ENCODE measurements around the gene HAGH. TPM values are rescaled to one million over a fixed set of nuclear protein-coding genes. Genes with fewer than 3 reads are reported as not detected.

The HAGH gene
- total RNA-seq, 1 experiment from 2014 or later: 28.2 TPM

DNA sequence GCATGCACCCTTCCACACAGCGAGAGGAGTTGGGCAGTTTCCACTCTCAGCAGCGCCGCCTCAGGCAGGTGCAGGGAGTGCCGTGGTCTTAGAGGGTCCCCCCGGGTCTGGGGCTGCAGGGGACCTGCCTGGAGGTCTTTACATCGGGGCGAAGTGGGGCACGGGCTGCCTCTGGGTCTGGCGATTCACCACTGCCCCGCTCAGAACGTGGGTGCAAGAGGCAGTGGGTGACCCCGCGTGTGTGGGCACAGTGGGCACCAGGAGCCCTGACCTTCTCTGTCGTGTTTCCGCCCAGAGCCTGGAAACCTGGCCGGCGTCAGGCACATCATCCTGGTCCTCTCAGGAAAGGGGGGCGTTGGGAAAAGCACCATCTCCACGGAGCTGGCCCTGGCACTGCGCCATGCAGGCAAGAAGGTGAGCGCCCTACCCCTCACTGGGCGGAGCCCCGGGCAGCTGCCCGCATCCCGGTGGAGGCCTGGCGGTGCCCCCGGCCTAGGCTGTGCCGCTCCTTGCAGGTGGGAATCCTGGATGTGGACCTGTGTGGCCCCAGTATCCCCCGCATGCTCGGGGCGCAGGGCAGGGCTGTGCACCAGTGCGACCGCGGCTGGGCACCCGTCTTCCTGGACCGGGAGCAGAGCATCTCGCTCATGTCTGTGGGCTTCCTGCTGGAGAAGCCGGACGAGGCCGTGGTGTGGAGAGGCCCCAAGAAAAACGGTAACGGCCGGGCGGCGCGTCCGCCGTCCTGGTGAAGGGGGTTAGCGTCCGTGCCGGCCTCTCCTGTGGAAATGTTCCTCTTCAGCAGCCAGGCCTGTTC lies 40.2 kb downstream of the HAGH start:
- DNase-seq (ENCODE audit: low read depth): peak; percentile 2

DNA sequence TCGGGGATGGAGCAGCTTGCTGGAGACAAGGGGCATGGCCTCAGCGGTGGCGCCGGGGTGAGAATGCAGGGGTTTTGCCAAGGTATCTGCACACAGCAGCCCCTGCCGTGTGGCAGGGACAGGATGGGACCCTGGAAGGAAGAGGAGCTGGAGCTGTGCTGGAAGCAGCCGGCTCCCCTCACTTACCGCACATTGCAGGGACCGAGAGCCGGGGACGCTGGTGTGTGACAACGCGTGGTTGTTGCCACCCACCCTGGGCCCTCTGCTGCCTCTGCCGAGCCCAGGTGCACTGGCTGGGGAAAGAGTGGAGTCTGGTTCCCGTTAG lies 40.8 kb downstream of the HAGH start:
- no peak for DNase-seq (ENCODE audit: low read depth)

DNA sequence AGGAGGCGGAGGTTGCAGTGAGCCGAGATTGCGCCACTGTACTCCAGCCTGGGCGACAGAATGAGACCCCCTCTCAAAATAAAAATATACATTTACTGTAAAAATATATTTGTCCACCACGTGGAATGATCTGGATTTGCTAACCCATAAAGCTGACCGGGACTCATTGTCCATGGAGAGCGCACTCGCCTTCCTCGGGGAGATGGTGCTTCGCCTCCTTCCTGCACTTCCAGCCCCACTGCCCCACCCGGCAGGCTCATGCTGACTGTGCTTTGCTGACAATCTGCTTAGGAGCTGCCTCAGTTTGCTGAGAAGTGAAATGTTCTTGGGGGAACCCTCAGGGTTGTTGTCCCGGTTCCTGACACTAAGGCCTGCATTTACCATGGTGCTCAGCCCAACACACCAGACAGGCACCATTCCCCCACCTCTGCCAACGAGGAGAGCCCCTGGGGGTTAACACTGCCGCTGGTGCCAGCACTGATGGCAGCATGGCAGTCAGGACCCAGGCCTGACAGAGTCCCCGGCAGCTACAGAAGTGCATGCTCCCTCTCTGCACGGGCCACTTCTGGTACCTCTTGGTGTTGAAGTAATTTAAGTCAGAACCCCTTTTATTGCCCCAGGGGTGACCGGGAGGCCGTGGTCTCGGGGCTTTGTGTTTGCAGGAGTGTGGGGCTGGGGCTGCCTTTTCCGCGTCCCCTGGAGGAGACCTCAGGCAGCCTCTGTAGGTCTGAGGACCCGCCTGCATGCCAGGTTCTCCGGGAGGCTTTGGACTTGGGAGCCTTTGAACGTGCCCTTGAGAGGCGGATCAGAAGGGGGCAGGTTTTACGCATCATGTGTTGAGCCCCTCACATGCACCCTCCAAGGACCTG lies 41.4 kb downstream of the HAGH start:
- peak; percentile 0 for DNase-seq (ENCODE audit: low read depth)

DNA sequence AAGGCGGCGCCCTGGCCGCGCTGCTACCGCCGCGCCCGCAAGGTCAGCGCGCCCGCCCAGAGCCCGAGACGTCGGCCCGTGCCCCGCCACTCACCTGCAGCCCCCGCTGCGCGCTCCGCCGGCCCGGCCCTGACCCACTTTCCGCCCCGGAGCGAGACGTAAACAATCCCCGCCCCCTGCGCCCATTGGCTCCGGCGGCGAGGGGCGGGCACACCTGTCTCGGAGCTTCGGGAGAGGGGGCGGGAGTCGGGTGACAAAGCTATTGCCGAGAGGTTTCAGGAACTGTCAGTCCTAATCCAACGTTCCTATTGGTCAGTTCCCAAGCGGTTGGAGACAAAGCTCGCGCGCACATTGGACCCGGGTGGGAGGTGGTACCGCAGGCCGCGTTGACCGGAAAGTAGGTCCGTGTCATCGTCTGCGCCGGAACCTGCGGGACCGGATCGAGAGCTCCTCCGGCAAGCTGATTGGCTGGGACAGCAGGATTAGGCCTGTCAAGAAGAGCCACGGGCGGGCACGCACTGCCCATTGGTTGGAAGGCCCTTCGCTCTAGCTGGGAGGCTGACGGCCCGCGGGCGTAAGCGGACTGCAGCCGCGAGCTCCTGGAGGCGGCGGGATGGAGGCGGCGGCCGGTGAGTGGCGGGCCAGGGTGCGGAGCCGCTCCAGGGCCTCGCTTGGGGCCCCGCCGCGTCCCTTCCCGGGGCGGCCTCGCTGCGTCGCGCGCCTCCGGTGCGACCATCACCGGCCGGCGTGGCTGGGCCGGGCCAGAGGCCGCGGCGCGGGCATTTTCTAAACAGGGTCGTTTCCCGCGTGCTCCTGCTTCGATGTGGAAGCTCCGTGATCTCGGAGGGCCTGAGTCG lies 44.0 kb downstream of the HAGH start, which contains the start of the genes NUBP2 and SPSB3:
Gene NUBP2, plus strand, starts transcription at position 553 of the 857 bp plus-strand sequence. Its CDS starts 61 bp downstream, at position 614.
Gene SPSB3, minus strand, starts transcription at position 164 of the 857 bp plus-strand sequence. CDS start 1,088 bp downstream, outside the sequence.
- DNase-seq (ENCODE audit: low read depth): peak; percentile 100

DNA sequence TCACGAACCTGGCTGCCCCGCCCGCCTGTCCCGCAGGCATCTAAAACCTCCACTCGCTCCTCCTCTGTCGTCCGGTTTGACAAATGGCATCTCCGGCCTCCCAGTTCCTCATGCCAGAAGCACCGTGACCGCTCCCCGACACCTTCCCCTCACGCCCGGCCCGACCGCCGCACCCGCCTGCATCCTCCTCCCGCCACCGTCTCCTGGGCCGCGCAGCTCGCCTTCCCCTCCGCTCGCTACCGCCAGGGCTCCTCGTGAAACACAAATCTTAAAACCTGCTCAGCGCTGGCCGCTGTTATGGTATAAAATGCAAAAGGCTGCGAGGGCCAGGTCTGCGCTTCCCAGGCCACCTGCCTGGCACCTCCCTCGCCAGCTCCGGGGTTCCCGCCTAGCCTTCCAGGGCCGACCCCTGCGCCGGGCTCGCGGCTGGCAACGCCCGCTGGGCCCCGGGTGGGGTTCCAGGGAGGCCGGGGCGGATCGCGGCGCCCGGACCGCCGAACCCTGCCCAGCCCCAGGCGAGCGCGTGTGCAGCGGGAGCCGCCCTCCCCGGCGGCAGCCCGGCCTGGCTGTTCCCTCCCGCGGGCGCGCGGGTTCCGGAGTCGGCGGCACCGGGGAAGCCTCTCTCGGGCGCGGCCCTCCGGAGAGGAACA lies 44.7 kb downstream of the HAGH start:
- peak; percentile 27 for DNase-seq (ENCODE audit: low read depth)

DNA sequence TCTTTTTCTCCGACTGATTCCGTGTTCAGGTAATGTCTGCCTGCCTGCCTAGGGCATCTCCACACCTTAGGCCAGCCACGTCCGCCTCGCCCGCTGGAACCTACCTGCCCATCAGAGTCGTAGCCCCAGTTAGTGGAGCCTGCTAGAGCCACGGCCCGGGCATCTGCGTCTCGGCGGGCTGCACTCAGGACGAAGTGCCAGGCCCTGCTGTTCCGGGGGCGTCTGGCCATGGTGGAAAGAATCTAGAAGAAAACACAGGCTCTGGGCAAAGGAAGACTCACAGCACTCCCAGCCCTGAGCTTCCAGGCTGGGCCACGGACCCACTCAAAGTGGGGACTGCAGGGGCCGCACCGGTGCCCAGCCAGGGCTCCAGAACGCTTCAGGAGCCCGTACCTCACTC lies 45.4 kb downstream of the HAGH start:
- no peak for DNase-seq (ENCODE audit: low read depth)

DNA sequence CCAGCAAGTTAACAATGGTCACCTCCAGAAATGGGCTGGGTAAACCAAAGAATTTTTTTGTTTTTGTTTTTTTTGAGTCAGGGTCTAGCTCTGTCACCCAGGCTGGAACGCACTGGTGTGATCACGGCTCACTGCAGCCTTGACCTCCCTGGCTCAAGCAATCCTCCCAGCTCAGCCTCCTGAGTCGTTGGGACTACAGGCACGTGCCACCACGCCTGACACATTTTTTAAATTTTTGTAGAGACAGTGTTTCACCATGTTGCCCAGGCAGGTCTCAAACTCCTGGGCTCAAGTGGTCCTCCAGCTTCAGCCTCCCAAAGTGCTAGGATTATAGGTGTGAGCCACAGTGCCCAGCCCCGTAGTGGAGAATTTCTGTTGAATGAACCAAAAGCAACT lies 46.0 kb downstream of the HAGH start:
- DNase-seq (ENCODE audit: low read depth): no peak

DNA sequence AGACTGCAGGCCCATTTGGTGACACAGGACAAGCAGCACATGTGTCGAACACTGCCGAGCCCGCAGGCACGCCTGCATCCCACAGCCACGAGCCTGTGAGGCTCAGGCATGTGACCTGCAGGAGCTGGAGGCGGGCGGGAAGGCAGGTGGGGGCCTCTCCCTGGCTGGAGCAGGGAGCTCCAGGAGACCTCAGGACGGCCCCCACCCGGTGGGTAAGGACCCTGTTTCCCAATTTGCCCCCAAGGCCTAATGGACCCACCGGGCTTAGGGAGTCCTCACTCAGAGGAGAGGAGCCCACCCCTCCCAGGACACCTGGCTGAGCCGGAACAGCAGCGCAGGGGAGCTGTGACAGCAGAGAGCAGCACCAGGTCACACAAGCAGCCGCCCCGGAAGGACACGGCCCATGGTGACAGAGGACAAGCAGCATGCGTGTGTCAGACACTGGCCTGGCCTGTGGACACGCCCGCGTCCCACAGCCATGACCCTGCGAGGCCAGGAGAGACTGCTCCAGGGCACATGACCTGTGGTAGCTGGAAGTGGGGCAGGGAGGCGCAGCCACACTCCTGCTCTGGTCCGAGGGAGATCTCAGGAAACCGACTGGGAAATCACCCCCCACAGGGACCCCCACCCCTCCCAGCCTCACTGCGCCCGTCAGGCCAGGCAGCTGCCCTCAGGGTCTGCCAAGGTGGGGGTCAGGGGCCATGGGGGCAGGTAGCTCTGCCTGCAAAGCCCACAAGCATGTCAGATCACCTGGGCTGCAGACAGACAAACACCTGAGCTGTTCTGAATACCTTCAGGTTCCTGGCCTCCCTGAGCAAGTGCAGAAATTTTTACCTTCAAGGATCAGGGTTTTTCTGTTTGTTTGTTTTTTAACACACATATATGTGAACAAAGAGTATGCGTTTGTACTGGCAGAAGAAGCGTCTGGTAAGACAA lies 46.6 kb downstream of the HAGH start:
- no peak for DNase-seq (ENCODE audit: low read depth)

DNA sequence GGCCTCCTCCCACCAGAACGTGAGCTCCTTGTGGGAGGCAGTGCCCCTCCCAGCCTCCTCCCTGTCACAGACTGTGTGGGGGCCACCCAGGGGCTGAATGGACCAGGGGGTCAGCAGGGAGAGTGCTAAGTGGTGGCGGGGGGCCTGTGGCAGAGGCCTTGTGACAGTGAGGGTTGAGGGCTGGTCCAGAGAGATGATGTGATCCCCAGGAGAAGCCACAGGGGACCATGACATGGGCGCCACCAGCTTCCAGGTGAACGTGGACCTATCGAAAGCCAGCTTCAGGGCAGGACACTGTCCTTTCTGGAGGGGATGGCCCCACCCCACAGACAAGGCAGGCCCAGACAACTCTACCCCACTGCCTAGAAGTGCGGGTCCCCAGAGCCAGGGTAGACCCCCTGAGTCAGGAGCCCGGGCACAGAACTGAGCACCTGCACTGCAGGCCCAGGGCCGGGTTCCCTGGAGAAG lies 47.4 kb downstream of the HAGH start:
- DNase-seq (ENCODE audit: low read depth): no peak

DNA sequence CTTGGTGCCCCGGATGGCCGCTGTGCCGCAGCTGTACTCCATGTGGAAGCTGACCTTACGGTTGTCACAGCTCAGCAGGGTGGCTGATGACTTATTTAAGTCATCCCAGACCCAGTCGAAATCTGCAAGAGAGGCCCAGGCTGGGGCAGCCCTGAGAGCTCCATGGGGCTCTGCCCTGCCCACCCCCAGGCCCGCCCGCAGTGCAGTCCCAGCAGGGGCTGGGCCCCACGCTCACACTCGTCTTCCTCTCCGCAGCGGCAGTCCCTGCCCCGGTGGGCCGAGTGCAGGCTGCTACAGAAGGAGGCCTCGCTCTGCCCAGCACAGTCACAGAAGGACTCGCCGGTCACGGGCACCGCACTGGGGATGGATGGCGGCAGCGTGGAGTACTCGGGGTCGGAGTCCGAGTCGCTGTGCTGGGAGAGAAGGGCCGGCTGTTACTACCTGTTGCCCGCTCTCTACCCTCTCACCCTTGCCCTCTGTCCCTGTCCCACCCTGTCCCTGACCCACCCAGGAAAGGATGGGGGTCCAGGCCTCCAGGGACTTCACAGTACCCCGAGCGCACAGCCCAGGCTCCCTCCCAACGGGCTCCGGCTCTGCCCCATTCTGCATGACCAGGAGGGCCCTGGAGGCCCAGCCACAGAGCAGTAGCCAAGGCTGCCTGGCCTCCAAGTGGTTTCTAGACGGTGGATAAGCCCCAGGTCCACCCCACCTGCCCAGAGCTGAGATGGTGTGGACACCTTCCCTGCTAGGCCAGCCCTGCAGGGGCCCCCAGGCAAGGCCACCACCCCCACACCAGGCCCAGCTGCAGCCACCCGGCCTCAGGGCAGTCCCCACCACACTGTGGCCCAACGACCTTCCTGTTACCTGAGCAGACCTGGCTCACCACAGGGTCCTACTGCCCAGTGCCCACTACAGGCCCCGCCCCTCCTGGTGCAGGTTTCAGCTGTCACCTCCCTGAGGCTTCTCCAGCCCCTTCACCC lies 48.1 kb downstream of the HAGH start:
- DNase-seq (ENCODE audit: low read depth): no peak

DNA sequence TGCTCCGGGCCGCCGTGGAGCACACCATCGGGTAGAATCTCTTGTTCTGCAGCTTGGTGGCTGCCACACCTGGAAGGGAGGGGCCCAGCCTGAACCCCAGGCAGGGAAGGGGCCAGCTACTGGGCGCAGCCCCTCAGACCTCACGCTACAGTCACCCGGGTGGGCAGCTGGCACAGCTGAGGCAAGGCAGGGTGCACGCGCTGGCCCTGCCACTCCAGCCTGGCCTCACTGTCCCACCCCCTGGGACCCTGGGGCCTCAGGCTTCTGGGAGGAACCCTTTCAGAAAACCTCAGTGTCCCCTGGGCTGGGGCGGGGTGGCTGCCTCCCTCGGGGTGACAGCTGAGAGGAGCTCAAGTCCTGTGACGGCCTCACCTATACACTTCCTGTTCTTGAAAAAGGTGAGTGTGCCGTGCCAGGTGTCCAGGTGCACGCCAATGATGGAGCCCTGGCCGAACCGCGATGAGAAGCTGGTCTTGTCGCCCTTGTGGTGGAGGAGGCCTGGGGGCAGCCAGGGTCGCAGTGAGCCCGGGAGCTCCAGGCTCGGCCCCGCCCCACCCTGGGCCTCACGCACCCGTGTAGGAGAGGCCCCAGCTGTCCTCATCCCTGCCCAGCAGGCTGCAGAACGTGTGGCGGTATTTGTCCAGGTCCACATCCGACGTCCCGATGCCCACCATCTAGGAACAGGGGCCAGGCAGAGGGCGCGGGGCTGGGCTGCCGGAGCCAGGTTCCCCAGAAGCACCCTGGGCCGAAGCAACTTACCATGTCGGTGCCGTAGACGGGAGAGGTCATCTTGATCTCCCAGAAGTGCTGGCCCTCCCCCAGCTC lies 49.0 kb downstream of the HAGH start:
- DNase-seq (ENCODE audit: low read depth): no peak

DNA sequence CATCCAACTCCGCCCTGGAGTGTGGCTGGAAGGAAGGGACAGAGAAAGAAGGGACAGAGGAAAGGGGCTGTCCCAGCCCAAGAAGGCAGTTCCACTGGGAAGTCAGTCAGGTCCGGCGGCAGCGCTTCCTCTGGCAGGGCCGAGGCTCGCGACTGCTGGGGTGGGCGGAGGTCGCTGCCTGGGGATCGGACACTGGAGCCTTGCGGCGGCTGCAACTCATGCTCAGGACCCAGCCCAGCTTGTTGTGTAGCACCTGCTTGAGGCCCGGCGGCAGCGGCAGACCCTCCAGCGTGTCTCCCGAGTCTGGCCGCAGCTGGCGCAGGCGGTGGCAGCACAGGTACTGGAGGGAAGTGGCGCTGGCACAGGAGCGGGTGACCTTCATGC lies 49.6 kb downstream of the HAGH start:
- DNase-seq (ENCODE audit: low read depth): no peak

DNA sequence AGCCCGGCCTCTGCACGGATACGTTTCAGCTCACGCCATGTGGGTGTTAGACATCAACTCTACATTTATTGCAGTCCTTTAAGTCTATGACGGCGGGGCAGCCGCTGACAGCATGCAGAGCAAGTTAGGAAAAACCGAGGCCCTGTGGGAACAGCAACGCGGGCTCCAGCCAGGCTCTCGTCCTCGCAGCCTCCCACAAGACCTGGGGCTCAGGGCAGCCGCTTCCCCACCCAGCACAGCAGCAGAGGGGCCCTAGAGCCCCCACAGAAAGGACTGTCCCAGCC lies 50.0 kb downstream of the HAGH start:
- DNase-seq (ENCODE audit: low read depth): no peak

DNA sequence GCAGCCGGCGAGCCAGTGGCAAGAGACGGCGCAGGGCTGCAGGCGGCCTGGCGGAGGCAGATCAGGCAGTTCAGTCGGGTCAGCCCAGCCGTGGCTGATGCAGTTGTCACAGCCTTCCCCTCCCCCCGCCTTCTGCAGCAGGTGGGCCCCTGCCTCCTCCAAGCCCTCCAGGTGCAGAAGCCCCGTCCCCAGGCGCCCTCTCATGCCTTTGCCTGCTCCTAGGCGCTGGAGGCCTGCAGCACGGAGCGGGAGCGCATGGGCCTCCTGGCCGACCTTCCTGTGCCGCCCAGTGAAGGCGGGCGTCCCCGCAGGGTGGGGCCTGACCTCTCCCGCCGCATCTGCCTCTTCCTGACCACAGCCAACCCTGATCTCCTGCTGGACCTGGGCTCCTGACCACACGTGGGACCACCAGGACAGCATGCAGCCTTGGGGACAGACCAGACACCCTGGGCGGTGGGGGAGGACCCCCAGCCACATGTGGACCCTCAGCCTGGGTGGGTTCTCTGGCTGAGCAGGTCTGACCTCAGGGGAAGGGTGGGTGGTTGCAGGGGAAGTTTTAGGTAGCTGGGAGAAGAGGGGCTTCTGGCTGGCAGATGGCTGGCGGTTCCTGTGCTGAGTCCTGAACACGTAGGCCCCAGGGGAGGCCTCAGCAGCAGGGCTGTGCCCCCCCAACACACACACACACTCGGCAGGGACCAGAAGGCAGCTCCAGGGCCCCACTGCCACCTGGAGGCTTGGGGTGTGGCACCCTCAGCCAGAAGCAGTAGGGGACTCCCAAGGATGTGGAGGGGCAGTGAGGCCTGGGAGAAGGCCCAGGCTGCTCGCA lies 50.6 kb downstream of the HAGH start:
- DNase-seq (ENCODE audit: low read depth): no peak

DNA sequence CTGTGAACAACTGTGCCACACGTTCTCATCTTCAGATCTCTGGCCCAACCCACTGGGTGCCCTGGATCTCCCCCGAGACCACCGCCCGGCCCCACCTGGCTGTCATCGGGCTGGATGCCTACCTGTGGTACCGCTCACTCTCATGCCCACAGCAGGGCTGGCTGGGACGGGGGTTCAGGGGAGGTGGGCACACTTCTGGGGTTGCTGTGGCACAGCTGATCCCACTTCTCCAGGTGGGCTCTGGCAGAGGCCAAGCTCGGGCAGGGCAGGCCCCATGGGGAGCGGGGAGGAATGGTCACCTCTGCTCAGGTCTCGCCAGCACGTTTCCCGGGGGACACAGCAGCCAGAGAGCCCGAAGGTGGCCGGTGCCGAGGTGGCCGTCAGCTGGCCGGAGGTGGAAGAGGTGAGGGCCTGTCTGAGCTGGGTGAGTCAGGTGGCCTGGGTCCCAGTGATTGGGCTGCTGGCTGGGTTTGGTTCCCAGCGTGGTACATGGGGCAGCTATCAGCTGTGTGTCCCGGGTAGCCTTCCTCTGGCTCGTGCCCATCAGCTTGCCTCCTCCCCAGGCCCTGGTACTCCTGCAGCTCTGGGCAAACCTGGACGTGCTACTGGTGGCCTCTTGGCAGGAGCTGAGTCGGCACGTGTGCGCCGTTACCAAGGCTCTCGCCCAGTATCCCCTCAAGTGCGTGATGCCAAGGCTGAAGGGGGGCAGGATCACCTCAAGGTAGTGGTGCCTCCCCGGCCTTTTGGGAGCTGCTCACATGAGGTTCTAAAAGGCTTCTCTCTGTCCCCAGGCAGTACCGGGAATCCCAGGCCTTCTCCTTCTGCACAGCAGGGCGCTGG lies 51.4 kb downstream of the HAGH start:
- no peak for DNase-seq (ENCODE audit: low read depth)

DNA sequence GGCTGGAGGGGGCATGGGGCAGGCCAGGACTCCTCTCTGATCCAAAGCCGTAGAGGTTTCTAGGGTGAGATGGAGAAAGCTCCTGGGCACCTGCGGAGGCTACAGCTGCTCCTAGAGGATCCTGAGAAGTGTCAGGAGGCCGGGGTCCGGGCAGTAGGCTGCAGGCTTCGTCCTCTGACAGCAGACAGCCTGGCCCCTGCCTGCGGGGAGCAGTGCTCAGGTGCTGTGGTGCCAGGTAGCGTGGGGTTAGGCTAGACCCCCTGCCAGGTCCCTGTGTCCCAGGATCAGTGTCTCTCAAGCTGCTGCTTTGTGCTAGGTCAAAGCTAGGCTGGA lies 52.2 kb downstream of the HAGH start:
- DNase-seq (ENCODE audit: low read depth): no peak

All from Daoy (cell line).